WTC11 (cell line): ENCODE measurements around the gene PDZD2. TPM values are rescaled to one million over a fixed set of nuclear protein-coding genes. Genes with fewer than 3 reads are reported as not detected.

Source experiments
- ATAC-seq: fragments of 200-7000 bp; cut with Tn5 transposase; 2 replicates; pipeline ENCODE4 v1.10.0; 2021; ENCODE audit warnings: mild to moderate bottlenecking, moderate library complexity
- CTCF ChIA-PET: fragments of 300-600 bp; sonication (Branson Sonifier 250); formaldehyde crosslinking; loops from one replicate; lab custom pipeline; 2021; ENCODE audit warnings: antibody characterized with exemption; lab: Charles Lee
- POLR2A ChIA-PET: fragments of 350-600 bp; sonication (Branson Sonifier 250); formaldehyde crosslinking; loops from one replicate; lab custom pipeline; 2021; ENCODE audit warnings: antibody characterized with exemption; lab: Charles Lee
- DNase-seq: peaks from one replicate; pipeline ENCODE4 v3.0.0; 2021; ENCODE audit warnings: low spot score
- H3K27ac Mint-ChIP-seq: 2 replicates; pipeline ENCODE4 v1.8.0; 2021; ENCODE audit warnings: mixed read lengths
- H3K27me3 Mint-ChIP-seq: 2 replicates; pipeline ENCODE4 v1.8.0; 2021; ENCODE audit warnings: low read depth, mild to moderate bottlenecking, moderate library complexity, mixed read lengths
- H3K36me3 Mint-ChIP-seq: 2 replicates; pipeline ENCODE4 v1.8.0; 2021; ENCODE audit warnings: mixed read lengths
- H3K4me1 Mint-ChIP-seq: 2 replicates; pipeline ENCODE4 v1.8.0; 2022; ENCODE audit warnings: mixed read lengths
- H3K4me3 Mint-ChIP-seq: 2 replicates; pipeline ENCODE4 v1.8.0; 2021; ENCODE audit warnings: mild to moderate bottlenecking, moderate library complexity, mixed read lengths
- H3K9me3 Mint-ChIP-seq: 2 replicates; pipeline ENCODE4 v1.8.0; 2021; ENCODE audit warnings: mixed read lengths
- ATF1 ChIP-seq: sonication (generic); formaldehyde crosslinking; IDR thresholded peaks from 2 replicates; pipeline ENCODE4 v1.8.1; 2023; ENCODE audit warnings: mild to moderate bottlenecking, moderate library complexity, missing genetic modification reagents
- ATF6 ChIP-seq: sonication (generic); formaldehyde crosslinking; IDR thresholded peaks from 2 replicates; pipeline ENCODE4 v1.8.1; 2023; ENCODE audit warnings: mild to moderate bottlenecking, missing genetic modification reagents
- CTCF ChIP-seq: fragments of 200-600 bp; IDR thresholded peaks from 2 replicates; pipeline ENCODE4 v1.8.0; 2022; ENCODE audit warnings: antibody characterized with exemption
- E2F4 ChIP-seq: sonication (generic); formaldehyde crosslinking; IDR thresholded peaks from 2 replicates; pipeline ENCODE4 v1.8.1; 2022; ENCODE audit warnings: low read depth, mild to moderate bottlenecking, moderate library complexity, missing genetic modification reagents, borderline replicate concordance
- E2F5 ChIP-seq: sonication (generic); formaldehyde crosslinking; IDR thresholded peaks from 2 replicates; pipeline ENCODE4 v1.8.1; 2022; ENCODE audit warnings: mild to moderate bottlenecking, moderate library complexity, missing genetic modification reagents
- GABPB1 ChIP-seq: sonication (generic); formaldehyde crosslinking; IDR thresholded peaks from 2 replicates; pipeline ENCODE4 v1.8.1; 2023; ENCODE audit warnings: mild to moderate bottlenecking, missing genetic modification reagents
- IRF1 ChIP-seq: sonication (generic); formaldehyde crosslinking; IDR thresholded peaks from 2 replicates; pipeline ENCODE4 v1.8.0; 2023; ENCODE audit warnings: missing genetic modification reagents
- MLX ChIP-seq: sonication (generic); formaldehyde crosslinking; IDR thresholded peaks from 2 replicates; pipeline ENCODE4 v1.8.1; 2023; ENCODE audit warnings: mild to moderate bottlenecking, missing genetic modification reagents, moderate library complexity
- MXD4 ChIP-seq: fragments of 250-450 bp; sonication (Bioruptor Pico); IDR thresholded peaks from 2 replicates; pipeline ENCODE4 v1.8.0; 2021; ENCODE audit warnings: mild to moderate bottlenecking, moderate library complexity, borderline replicate concordance
- NFATC4 ChIP-seq: fragments of 250-450 bp; sonication (Bioruptor Pico); IDR thresholded peaks from 2 replicates; pipeline ENCODE4 v1.9.0; 2021; ENCODE audit warnings: mild to moderate bottlenecking
- PRRX2 ChIP-seq: fragments of 250-450 bp; sonication (Bioruptor Pico); IDR thresholded peaks from 2 replicates; pipeline ENCODE4 v1.8.0; 2021; ENCODE audit warnings: mild to moderate bottlenecking
- SMAD3 ChIP-seq: sonication (generic); formaldehyde crosslinking; IDR thresholded peaks from 2 replicates; pipeline ENCODE4 v1.8.0; 2022; ENCODE audit warnings: missing genetic modification reagents, mild to moderate bottlenecking, borderline replicate concordance
- ZNF532 ChIP-seq: fragments of 250-450 bp; sonication (Bioruptor Pico); IDR thresholded peaks from 2 replicates; pipeline ENCODE4 v1.9.0; 2021; ENCODE audit warnings: mild to moderate bottlenecking, borderline replicate concordance
- total RNA-seq: library from RNA; stranded (reverse); gene quantifications from 3 replicates; pipeline ENCODE4 v1.2.3, GENCODE V29; 2021

The PDZD2 gene
- total RNA-seq, 1 experiment from 2014 or later, result 11.4 TPM

- no peak for TF ChIP-seq ATF6
- TF ChIP-seq, all 79 proteins: peak for 0
These were observed 256.4 kb downstream of the PDZD2 start (continued) for GRCh38 chr5:31895199-31895820.

GRCh38 chr5:31898036-31898632, 259.2 kb downstream of the PDZD2 start:
- Mint-ChIP-seq H3K4me1 (peaks cover 11% of the 10 kb centered on the region; the same call in 1 of the 2 replicates), H3K4me3 (no peak overlapping the region), H3K36me3 (no peaks in the 10 kb centered on the region), H3K27ac (no peak overlapping the region)
- DNase-seq, result no peak
- no peak for TF ChIP-seq E2F5 (CRISPR knock-in tag)
- TF ChIP-seq GABPB1, result no peak
- no peak for TF ChIP-seq ZNF532
- TF ChIP-seq PRRX2 (CRISPR knock-in tag), result no peak
- TF ChIP-seq E2F4 (CRISPR knock-in tag), result no peak
- TF ChIP-seq IRF1, result no peak
- no peak for TF ChIP-seq MLX (CRISPR knock-in tag)
- no peak for TF ChIP-seq ATF1
- no peak for TF ChIP-seq MXD4 (CRISPR knock-in tag)
- TF ChIP-seq SMAD3, result no peak
- no peak for TF ChIP-seq CTCF
- TF ChIP-seq NFATC4 (CRISPR knock-in tag), result no peak
- TF ChIP-seq, all 79 proteins: peak for 0
- ATAC-seq, result no peak
- ChIA-PET POLR2A (no interaction called here), CTCF (no interaction called here)
- H3K27me3 Mint-ChIP-seq, result no peaks in the 10 kb centered on the region
- no peaks in the 10 kb centered on the region for H3K9me3 Mint-ChIP-seq
